T-helper 9 cell (primary cell): Measurements from ENCODE around the gene IQSEC1.

Source experiments
- DNase-seq: peaks from one replicate; pipeline ENCODE4 v3.0.0-alpha.2; 2020

The IQSEC1 gene

GRCh38 chr3:13046569-13047274 is 26.5 kb downstream of the IQSEC1 start:
- no peak for DNase-seq

GRCh38 chr3:13045904-13046568 is 27.2 kb downstream of the IQSEC1 start:
- DNase-seq, result no peak

GRCh38 chr3:13045241-13045903 is 27.9 kb downstream of the IQSEC1 start:
- DNase-seq, result no peak

- DNase-seq, result no peak
These were observed 28.6 kb downstream of the IQSEC1 start for GRCh38 chr3:13044496-13045240.

GRCh38 chr3:13043656-13044055 is 29.6 kb downstream of the IQSEC1 start:
- DNase-seq, result no peak

GRCh38 chr3:13042715-13043271 is 30.4 kb downstream of the IQSEC1 start:
- DNase-seq, result no peak

- DNase-seq, result no peak
These were observed 31.0 kb downstream of the IQSEC1 start for GRCh38 chr3:13042127-13042701.

GRCh38 chr3:13041113-13041776 is 32.0 kb downstream of the IQSEC1 start:
- DNase-seq, result no peak

GRCh38 chr3:13040361-13041074 is 32.7 kb downstream of the IQSEC1 start:
- no peak for DNase-seq

GRCh38 chr3:13039213-13039896 is 33.9 kb downstream of the IQSEC1 start:
- DNase-seq, result no peak

- no peak for DNase-seq
These were observed 35.6 kb downstream of the IQSEC1 start for GRCh38 chr3:13037458-13038117.

- DNase-seq, result no peak
These were observed 38.4 kb downstream of the IQSEC1 start for GRCh38 chr3:13034861-13035260.

- DNase-seq, result no peak
These were observed 39.0 kb downstream of the IQSEC1 start for GRCh38 chr3:13034109-13034800.

GRCh38 chr3:13032206-13032605 is 41.0 kb downstream of the IQSEC1 start:
- no peak for DNase-seq

GRCh38 chr3:13031621-13032020 is 41.6 kb downstream of the IQSEC1 start:
- DNase-seq, result no peak

- DNase-seq, result no peak
These were observed 42.5 kb downstream of the IQSEC1 start for GRCh38 chr3:13030684-13031083.

- DNase-seq, result no peak
These were observed 45.0 kb downstream of the IQSEC1 start for GRCh38 chr3:13028010-13028821.

- DNase-seq, result no peak
These were observed 46.1 kb downstream of the IQSEC1 start for GRCh38 chr3:13027154-13027553.

- DNase-seq, result no peak
These were observed 46.7 kb downstream of the IQSEC1 start for GRCh38 chr3:13026534-13026933.
